Activated naive CD4-positive, alpha-beta T cell treated with anti-CD3 and anti-CD28 coated beads, Interleukin-2, amount 50 U/mL, for 24 hours (primary cell): ENCODE results near the gene PTPRM.

ENCODE experiments used
- H3K27ac Mint-ChIP-seq: one replicate; pipeline ENCODE4 v1.8.0; 2021; ENCODE audit warnings: mild to moderate bottlenecking, mixed read lengths
- H3K27me3 Mint-ChIP-seq: one replicate; pipeline ENCODE4 v1.8.0; 2021; ENCODE audit warnings: mixed read lengths
- H3K36me3 Mint-ChIP-seq: one replicate; pipeline ENCODE4 v1.8.0; 2021; ENCODE audit warnings: mixed read lengths
- H3K4me1 Mint-ChIP-seq: one replicate; pipeline ENCODE4 v1.8.0; 2021; ENCODE audit warnings: mixed read lengths
- H3K4me3 Mint-ChIP-seq: one replicate; pipeline ENCODE4 v1.8.0; 2021; ENCODE audit warnings: mild to moderate bottlenecking, mixed read lengths
- H3K9me3 Mint-ChIP-seq: one replicate; pipeline ENCODE4 v1.8.0; 2021; ENCODE audit warnings: mixed read lengths

Gene PTPRM

GRCh38 chr18:8301427-8302172 is 734.5 kb downstream of the PTPRM start:
- H3K27ac Mint-ChIP-seq = no peak overlapping the region
- H3K4me3 Mint-ChIP-seq = no peak overlapping the region
- no peaks in the 10 kb centered on the region for H3K9me3 Mint-ChIP-seq
- H3K4me1 Mint-ChIP-seq = no peaks in the 10 kb centered on the region
- H3K36me3 Mint-ChIP-seq = no peaks in the 10 kb centered on the region
- H3K27me3 Mint-ChIP-seq = no peaks in the 10 kb centered on the region

- Mint-ChIP-seq H3K4me1 (no peaks in the 10 kb centered on the region), H3K36me3 (no peaks in the 10 kb centered on the region), H3K27ac (no peak overlapping the region), H3K4me3 (no peak overlapping the region), H3K27me3 (no peaks in the 10 kb centered on the region), H3K9me3 (no peaks in the 10 kb centered on the region)
Measured at GRCh38 chr18:8303151-8303755, 736.1 kb downstream of the PTPRM start.

GRCh38 chr18:8307960-8308359 is 740.8 kb downstream of the PTPRM start:
- H3K4me3 Mint-ChIP-seq = no peak overlapping the region
- H3K36me3 Mint-ChIP-seq = no peaks in the 10 kb centered on the region
- H3K27me3 Mint-ChIP-seq = no peaks in the 10 kb centered on the region
- no peaks in the 10 kb centered on the region for H3K4me1 Mint-ChIP-seq
- no peaks in the 10 kb centered on the region for H3K9me3 Mint-ChIP-seq
- H3K27ac Mint-ChIP-seq = no peak overlapping the region

- Mint-ChIP-seq H3K4me3 (no peak overlapping the region), H3K27me3 (no peaks in the 10 kb centered on the region), H3K27ac (no peak overlapping the region), H3K9me3 (peaks cover 8% of the 10 kb centered on the region), H3K36me3 (no peaks in the 10 kb centered on the region), H3K4me1 (no peaks in the 10 kb centered on the region)
Measured at GRCh38 chr18:8313043-8313442, 745.9 kb downstream of the PTPRM start.

GRCh38 chr18:8314124-8314523 is 747.0 kb downstream of the PTPRM start:
- H3K4me1 Mint-ChIP-seq = no peaks in the 10 kb centered on the region
- H3K4me3 Mint-ChIP-seq = no peak overlapping the region
- H3K9me3 Mint-ChIP-seq = peaks cover 8% of the 10 kb centered on the region

GRCh38 chr18:8319798-8320489 is 752.8 kb downstream of the PTPRM start:
- Mint-ChIP-seq H3K9me3 (peaks cover 8% of the 10 kb centered on the region), H3K36me3 (no peaks in the 10 kb centered on the region), H3K4me1 (no peaks in the 10 kb centered on the region), H3K4me3 (no peak overlapping the region), H3K27me3 (no peaks in the 10 kb centered on the region), H3K27ac (no peak overlapping the region)

More at GRCh38 chr18:8314124-8314523, 747.0 kb downstream of the PTPRM start:
- Mint-ChIP-seq H3K27ac (no peak overlapping the region), H3K27me3 (no peaks in the 10 kb centered on the region), H3K36me3 (no peaks in the 10 kb centered on the region)

- Mint-ChIP-seq H3K4me1 (no peaks in the 10 kb centered on the region), H3K4me3 (no peak overlapping the region), H3K27ac (no peak overlapping the region), H3K27me3 (peaks cover 1% of the 10 kb centered on the region), H3K9me3 (peaks cover 12% of the 10 kb centered on the region), H3K36me3 (no peaks in the 10 kb centered on the region)
Measured at GRCh38 chr18:8322486-8322885, 755.4 kb downstream of the PTPRM start.

GRCh38 chr18:8324343-8325065 is 757.4 kb downstream of the PTPRM start:
- H3K27me3 Mint-ChIP-seq = peaks cover 1% of the 10 kb centered on the region
- H3K27ac Mint-ChIP-seq = no peak overlapping the region
- no peaks in the 10 kb centered on the region for H3K36me3 Mint-ChIP-seq
- H3K9me3 Mint-ChIP-seq = peaks cover 11% of the 10 kb centered on the region
- H3K4me3 Mint-ChIP-seq = no peak overlapping the region
- H3K4me1 Mint-ChIP-seq = no peaks in the 10 kb centered on the region

GRCh38 chr18:8326763-8327394 is 759.8 kb downstream of the PTPRM start:
- H3K36me3 Mint-ChIP-seq = no peaks in the 10 kb centered on the region
- H3K9me3 Mint-ChIP-seq = peaks cover 11% of the 10 kb centered on the region
- H3K27me3 Mint-ChIP-seq = peaks cover 1% of the 10 kb centered on the region
- no peak overlapping the region for H3K4me3 Mint-ChIP-seq
- H3K27ac Mint-ChIP-seq = no peak overlapping the region
- no peaks in the 10 kb centered on the region for H3K4me1 Mint-ChIP-seq

GRCh38 chr18:8328126-8328525 is 761.0 kb downstream of the PTPRM start:
- peaks cover 1% of the 10 kb centered on the region for H3K27me3 Mint-ChIP-seq
- peaks cover 11% of the 10 kb centered on the region for H3K9me3 Mint-ChIP-seq
- no peak overlapping the region for H3K4me3 Mint-ChIP-seq
- H3K27ac Mint-ChIP-seq = no peak overlapping the region
- no peaks in the 10 kb centered on the region for H3K4me1 Mint-ChIP-seq
- H3K36me3 Mint-ChIP-seq = no peaks in the 10 kb centered on the region

GRCh38 chr18:8329186-8329771 is 762.2 kb downstream of the PTPRM start:
- Mint-ChIP-seq H3K27ac (no peak overlapping the region), H3K4me3 (no peak overlapping the region), H3K27me3 (peaks cover 1% of the 10 kb centered on the region), H3K36me3 (no peaks in the 10 kb centered on the region), H3K9me3 (peaks cover 11% of the 10 kb centered on the region), H3K4me1 (no peaks in the 10 kb centered on the region)

GRCh38 chr18:8330575-8330974 is 763.5 kb downstream of the PTPRM start:
- no peaks in the 10 kb centered on the region for H3K36me3 Mint-ChIP-seq
- no peak overlapping the region for H3K4me3 Mint-ChIP-seq
- H3K27me3 Mint-ChIP-seq = peaks cover 1% of the 10 kb centered on the region
- no peaks in the 10 kb centered on the region for H3K4me1 Mint-ChIP-seq
- peaks cover 6% of the 10 kb centered on the region for H3K9me3 Mint-ChIP-seq
- no peak overlapping the region for H3K27ac Mint-ChIP-seq

GRCh38 chr18:8332286-8332685 is 765.2 kb downstream of the PTPRM start:
- Mint-ChIP-seq H3K4me1 (no peaks in the 10 kb centered on the region), H3K36me3 (no peaks in the 10 kb centered on the region), H3K4me3 (no peak overlapping the region), H3K27ac (no peak overlapping the region), H3K27me3 (no peaks in the 10 kb centered on the region), H3K9me3 (no peaks in the 10 kb centered on the region)

GRCh38 chr18:8333961-8334360 is 766.8 kb downstream of the PTPRM start:
- peaks cover 2% of the 10 kb centered on the region for H3K27me3 Mint-ChIP-seq
- no peaks in the 10 kb centered on the region for H3K36me3 Mint-ChIP-seq
- H3K9me3 Mint-ChIP-seq = no peaks in the 10 kb centered on the region
- no peaks in the 10 kb centered on the region for H3K4me1 Mint-ChIP-seq
- no peak overlapping the region for H3K4me3 Mint-ChIP-seq
- no peak overlapping the region for H3K27ac Mint-ChIP-seq

GRCh38 chr18:8337211-8337610 is 770.1 kb downstream of the PTPRM start:
- H3K9me3 Mint-ChIP-seq = no peaks in the 10 kb centered on the region
- H3K36me3 Mint-ChIP-seq = no peaks in the 10 kb centered on the region
- H3K27me3 Mint-ChIP-seq = peaks cover 2% of the 10 kb centered on the region
- H3K4me3 Mint-ChIP-seq = no peak overlapping the region
- H3K27ac Mint-ChIP-seq = no peak overlapping the region
- no peaks in the 10 kb centered on the region for H3K4me1 Mint-ChIP-seq
